Suprapubic skin (tissue), 4 donors: ENCODE data around the gene FCRL1.

ENCODE experiments used
- EP300 ChIP-seq: sonication (generic); formaldehyde crosslinking; IDR thresholded peaks from one replicate; pipeline ENCODE4 v1.6.1; 2017; ENCODE audit warnings: antibody characterized with exemption
- POLR2A ChIP-seq, 2 donors: fragments of 450-650 bp; IDR thresholded peaks; one replicate each; pipeline ENCODE4 v1.6.1; 2017; ENCODE audit warnings: antibody characterized with exemption in 2 of 2, mild to moderate bottlenecking in 2 of 2, moderate library complexity in 2 of 2
- POLR2AphosphoS5 ChIP-seq, 3 donors: sonication (generic); formaldehyde crosslinking; IDR thresholded peaks; one replicate each; pipeline ENCODE4 v1.6.1; 2017; ENCODE audit warnings: antibody characterized with exemption in 3 of 3
- TF ChIP-seq, protein P1 (sequence below), 2 donors: fragments of 200-600 bp in 1 of 2; fragments of 450-650 bp in 1 of 2; sonication (generic) in 1 of 2; IDR thresholded peaks; one replicate each; pipeline ENCODE4 v1.5.1; 2016 to 2019; ENCODE audit warnings: antibody characterized with exemption in 2 of 2, mild to moderate bottlenecking in 1 of 2, moderate library complexity in 1 of 2

DNA sequence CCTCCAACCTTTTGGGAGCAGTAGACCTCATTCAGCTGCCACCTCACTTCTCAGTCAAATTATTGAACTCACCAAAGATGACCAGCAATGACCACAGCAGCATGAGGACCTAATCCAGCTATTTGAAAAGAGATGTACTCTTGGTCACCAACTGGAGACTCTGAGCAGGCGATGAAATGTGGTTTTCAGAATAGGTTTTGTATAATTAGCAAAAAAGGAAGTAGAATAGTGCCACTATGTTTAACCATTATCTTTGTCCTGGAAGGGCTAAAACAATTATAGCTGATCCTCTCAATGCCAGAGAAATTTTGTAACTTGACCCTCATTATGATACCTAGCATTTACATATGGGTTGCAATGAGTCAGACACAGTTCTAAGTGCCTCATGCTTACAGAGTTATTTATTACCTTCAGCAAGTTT is 42.9 kb downstream of the FCRL1 start, which contains the start of gene FCRL2:
- TF ChIP-seq, protein P1, sequence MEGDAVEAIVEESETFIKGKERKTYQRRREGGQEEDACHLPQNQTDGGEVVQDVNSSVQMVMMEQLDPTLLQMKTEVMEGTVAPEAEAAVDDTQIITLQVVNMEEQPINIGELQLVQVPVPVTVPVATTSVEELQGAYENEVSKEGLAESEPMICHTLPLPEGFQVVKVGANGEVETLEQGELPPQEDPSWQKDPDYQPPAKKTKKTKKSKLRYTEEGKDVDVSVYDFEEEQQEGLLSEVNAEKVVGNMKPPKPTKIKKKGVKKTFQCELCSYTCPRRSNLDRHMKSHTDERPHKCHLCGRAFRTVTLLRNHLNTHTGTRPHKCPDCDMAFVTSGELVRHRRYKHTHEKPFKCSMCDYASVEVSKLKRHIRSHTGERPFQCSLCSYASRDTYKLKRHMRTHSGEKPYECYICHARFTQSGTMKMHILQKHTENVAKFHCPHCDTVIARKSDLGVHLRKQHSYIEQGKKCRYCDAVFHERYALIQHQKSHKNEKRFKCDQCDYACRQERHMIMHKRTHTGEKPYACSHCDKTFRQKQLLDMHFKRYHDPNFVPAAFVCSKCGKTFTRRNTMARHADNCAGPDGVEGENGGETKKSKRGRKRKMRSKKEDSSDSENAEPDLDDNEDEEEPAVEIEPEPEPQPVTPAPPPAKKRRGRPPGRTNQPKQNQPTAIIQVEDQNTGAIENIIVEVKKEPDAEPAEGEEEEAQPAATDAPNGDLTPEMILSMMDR (IDR thresholded peaks at IDR 0.05), result no peak
- no peak for TF ChIP-seq EP300
- no peak for TF ChIP-seq POLR2A (IDR thresholded peaks at IDR 0.05)
- TF ChIP-seq POLR2AphosphoS5 (IDR thresholded peaks at IDR 0.05), result no peak
